ENCODE data around the gene ARHGAP33. TPM values are rescaled to one million over a fixed set of nuclear protein-coding genes. Genes with fewer than 3 reads are reported as not detected.

Gene ARHGAP33, protein sequence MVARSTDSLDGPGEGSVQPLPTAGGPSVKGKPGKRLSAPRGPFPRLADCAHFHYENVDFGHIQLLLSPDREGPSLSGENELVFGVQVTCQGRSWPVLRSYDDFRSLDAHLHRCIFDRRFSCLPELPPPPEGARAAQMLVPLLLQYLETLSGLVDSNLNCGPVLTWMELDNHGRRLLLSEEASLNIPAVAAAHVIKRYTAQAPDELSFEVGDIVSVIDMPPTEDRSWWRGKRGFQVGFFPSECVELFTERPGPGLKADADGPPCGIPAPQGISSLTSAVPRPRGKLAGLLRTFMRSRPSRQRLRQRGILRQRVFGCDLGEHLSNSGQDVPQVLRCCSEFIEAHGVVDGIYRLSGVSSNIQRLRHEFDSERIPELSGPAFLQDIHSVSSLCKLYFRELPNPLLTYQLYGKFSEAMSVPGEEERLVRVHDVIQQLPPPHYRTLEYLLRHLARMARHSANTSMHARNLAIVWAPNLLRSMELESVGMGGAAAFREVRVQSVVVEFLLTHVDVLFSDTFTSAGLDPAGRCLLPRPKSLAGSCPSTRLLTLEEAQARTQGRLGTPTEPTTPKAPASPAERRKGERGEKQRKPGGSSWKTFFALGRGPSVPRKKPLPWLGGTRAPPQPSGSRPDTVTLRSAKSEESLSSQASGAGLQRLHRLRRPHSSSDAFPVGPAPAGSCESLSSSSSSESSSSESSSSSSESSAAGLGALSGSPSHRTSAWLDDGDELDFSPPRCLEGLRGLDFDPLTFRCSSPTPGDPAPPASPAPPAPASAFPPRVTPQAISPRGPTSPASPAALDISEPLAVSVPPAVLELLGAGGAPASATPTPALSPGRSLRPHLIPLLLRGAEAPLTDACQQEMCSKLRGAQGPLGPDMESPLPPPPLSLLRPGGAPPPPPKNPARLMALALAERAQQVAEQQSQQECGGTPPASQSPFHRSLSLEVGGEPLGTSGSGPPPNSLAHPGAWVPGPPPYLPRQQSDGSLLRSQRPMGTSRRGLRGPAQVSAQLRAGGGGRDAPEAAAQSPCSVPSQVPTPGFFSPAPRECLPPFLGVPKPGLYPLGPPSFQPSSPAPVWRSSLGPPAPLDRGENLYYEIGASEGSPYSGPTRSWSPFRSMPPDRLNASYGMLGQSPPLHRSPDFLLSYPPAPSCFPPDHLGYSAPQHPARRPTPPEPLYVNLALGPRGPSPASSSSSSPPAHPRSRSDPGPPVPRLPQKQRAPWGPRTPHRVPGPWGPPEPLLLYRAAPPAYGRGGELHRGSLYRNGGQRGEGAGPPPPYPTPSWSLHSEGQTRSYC
- 28.5 TPM for polyA plus RNA-seq (2013)

DNA sequence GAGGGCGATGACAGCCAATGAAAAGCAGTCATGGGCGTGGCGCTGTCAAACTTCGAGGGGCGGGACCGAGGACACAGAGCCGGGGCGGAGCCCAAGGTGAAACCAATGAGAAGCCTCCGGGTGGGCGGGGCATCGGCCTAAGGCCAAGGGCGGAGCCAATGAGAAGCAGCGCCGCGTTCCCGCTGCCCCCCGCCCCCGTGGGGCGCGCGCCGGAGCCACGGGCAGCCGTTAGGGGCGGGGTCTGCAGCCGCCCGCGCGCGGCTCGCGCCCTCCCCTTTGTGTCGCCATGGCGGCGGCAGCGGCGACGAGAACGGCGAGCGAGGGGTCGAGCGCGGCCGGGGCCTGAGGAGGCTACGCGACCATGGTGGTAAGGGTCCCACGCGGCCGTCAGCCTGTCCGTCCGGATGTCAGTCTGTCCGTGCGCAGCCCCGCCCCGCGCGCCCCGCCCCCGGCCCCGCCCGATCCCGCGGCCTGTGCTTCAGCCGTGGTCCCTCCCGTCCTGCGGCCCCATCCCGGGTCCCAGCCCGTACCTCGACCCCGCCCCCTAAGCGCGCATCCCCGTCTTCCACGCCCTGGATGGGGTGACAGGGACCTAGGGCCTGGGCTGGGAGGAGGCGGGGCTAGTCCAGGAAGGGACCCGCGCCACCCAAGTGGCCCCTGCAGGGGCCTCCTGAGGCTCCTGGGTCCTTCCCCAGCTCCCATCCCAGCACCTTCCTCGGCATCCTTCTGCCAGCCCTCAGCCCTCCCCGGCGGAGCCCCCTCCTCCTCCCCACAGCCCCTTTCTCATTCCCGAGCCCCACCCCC lies at the start of gene ARHGAP33:
Gene ARHGAP33, plus strand, starts transcription at position 267 of the 804 bp plus-strand sequence. Its CDS starts 95 bp downstream, at position 362.
- Histone ChIP-seq H3K4me3 (ENCODE audit: control insufficient read depth in 1 of 7, extremely low read depth in 1 of 7, insufficient read depth in 4 of 7, low read depth in 2 of 7, low read length in 6 of 7) (peak within 1 kb of the TSS; percentile 65 to 87 (median 75)), H3K4me1 (ENCODE audit: control extremely low read depth in 1 of 4, control insufficient read depth in 4 of 4, insufficient read depth in 4 of 4, low read length in 3 of 4) (peaks cover 0 to 17% (median 10%) of the 10 kb centered on the region in 4 experiments), H3K27ac (ENCODE audit: insufficient read depth in 1 of 2, low read depth in 1 of 2, low read length in 2 of 2, poor library complexity in 1 of 2, severe bottlenecking in 2 of 2) (peak within 1 kb of the TSS in 1 of 2 experiments; percentile 49), H3K27me3 (replicated peaks in 2 of 5; ENCODE audit: control insufficient read depth in 4 of 5, insufficient read depth in 5 of 5, low read length in 4 of 5) (no peaks in the 10 kb centered on the region), H3K9me3 (ENCODE audit: control extremely low read depth in 1 of 5, control insufficient read depth in 4 of 5, insufficient read depth in 2 of 5, low read depth in 1 of 5, low read length in 4 of 5) (no peaks in the 10 kb centered on the region), H3K36me3 (ENCODE audit: control insufficient read depth in 4 of 4, insufficient read depth in 4 of 4, low read length in 3 of 4) (peaks cover 4 to 25% (median 16%) of the 10 kb centered on the region in 4 experiments)
- POLR2A ChIA-PET = no interaction called here
- DNase-seq = peak; percentile 96 to 99 (median 97)
- CTCF ChIA-PET = interaction anchor here (1.2 kb wide), 1 partner anchor 12 kb away, joined by 3 read pairs; no protein-coding TSS in a partner anchor
- WGBS (ENCODE audit: insufficient coverage) = 0% methylated on average over 30 of the region's 82 CpGs

DNA sequence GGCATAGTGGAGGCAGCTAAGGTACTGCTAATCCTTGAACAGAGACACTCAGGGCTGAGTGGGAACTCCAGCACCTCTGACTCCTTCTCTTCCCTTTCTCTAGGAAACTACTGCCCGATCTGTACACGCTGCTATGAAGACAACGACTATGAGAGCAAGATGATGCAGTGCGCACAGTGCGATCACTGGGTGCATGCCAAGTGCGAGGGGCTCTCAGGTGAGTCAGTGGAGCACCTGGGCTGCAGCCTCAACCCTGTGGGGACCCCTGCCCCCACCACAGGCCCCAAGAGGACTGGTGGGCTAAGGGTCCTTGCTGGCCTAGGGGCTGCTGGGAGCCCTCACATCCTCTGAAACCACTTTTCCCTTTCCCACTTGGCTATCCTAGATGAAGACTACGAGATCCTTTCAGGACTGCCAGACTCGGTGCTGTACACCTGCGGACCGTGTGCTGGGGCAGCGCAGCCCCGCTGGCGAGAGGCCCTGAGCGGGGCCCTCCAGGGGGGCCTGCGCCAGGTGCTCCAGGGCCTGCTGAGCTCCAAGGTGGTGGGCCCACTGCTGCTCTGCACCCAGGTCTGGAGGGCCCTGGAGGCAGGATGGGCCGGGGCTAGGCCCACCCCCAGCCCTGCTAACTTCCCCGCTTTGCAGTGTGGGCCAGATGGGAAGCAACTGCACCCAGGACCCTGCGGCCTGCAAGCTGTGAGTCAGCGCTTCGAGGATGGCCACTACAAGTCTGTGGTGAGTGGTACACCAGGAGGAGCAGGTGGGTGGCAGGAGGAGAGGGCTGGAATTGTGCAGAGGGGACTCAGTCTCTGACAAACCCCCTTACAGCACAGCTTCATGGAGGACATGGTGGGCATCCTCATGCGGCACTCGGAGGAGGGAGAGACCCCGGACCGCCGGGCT lies 48.1 kb upstream of the ARHGAP33 start:
- Histone ChIP-seq H3K27me3 (replicated peaks in 2 of 5; ENCODE audit: control insufficient read depth in 4 of 5, insufficient read depth in 5 of 5, low read length in 4 of 5) (no peaks in the 10 kb centered on the region), H3K4me3 (ENCODE audit: control insufficient read depth in 1 of 7, extremely low read depth in 1 of 7, insufficient read depth in 4 of 7, low read depth in 2 of 7, low read length in 6 of 7) (no peak overlapping the region), H3K36me3 (ENCODE audit: control insufficient read depth in 4 of 4, insufficient read depth in 4 of 4, low read length in 3 of 4) (peaks cover 12 to 98% (median 87%) of the 10 kb centered on the region in 4 experiments), H3K9me3 (ENCODE audit: control extremely low read depth in 1 of 5, control insufficient read depth in 4 of 5, insufficient read depth in 2 of 5, low read depth in 1 of 5, low read length in 4 of 5) (no peaks in the 10 kb centered on the region), H3K4me1 (ENCODE audit: control extremely low read depth in 1 of 4, control insufficient read depth in 4 of 4, insufficient read depth in 4 of 4, low read length in 3 of 4) (no peaks in the 10 kb centered on the region), H3K27ac (ENCODE audit: insufficient read depth in 1 of 2, low read depth in 1 of 2, low read length in 2 of 2, poor library complexity in 1 of 2, severe bottlenecking in 2 of 2) (no peak overlapping the region)
- ChIA-PET POLR2A (interaction anchor here (0.8 kb wide), 1 partner anchor 86 kb away, joined by 3 read pairs; the partner anchor contains the start of gene ETV2), CTCF (interaction anchor here (1.6 kb wide), 1 partner anchor 9 kb away, joined by 5 read pairs; no protein-coding TSS in a partner anchor)
- no peak for DNase-seq
- 98% methylated on average over 21 of the region's 25 CpGs for WGBS (ENCODE audit: insufficient coverage)

DNA sequence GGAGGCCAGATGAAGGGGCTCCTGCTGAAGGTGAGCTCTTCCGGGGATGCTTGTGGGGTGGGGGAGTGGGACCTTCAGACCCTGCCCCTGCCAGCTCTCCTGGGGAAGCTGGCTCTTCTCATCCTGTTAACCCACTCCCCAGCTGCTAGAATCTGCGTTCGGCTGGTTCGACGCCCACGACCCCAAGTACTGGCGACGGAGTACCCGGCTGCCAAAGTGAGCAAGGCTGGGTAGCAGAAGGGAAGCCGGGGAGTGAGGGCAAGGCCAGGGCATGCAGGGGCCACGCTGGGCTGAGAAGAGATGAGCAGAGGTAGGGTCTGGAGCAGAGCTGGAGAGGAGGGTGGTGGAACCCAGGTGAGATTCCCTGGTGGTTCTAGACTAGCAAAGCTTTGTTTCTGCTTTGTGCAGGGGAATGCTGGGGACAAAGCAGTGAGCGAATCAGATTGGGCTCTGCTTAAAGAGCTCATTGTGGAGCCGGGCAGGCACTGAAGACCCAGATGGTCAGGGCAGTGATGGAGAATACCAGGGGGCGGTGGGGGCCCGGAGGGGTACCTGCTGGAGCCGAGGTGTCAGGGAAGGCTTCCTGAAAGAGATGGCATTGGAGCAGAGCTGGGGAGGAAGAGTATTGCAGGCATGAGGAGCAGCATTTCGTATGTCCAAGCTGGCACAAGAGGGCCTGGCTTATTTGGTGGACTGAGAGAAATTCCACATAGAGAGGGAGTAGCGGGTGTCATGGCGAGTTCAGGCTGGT lies 47.2 kb upstream of the ARHGAP33 start:
- 98% methylated on average over 19 of the region's 19 CpGs for WGBS (ENCODE audit: insufficient coverage)
- Histone ChIP-seq H3K9me3 (ENCODE audit: control extremely low read depth in 1 of 5, control insufficient read depth in 4 of 5, insufficient read depth in 2 of 5, low read depth in 1 of 5, low read length in 4 of 5) (no peaks in the 10 kb centered on the region), H3K36me3 (ENCODE audit: control insufficient read depth in 4 of 4, insufficient read depth in 4 of 4, low read length in 3 of 4) (peaks cover 12 to 96% (median 83%) of the 10 kb centered on the region in 4 experiments), H3K27ac (ENCODE audit: insufficient read depth in 1 of 2, low read depth in 1 of 2, low read length in 2 of 2, poor library complexity in 1 of 2, severe bottlenecking in 2 of 2) (no peak overlapping the region), H3K4me1 (ENCODE audit: control extremely low read depth in 1 of 4, control insufficient read depth in 4 of 4, insufficient read depth in 4 of 4, low read length in 3 of 4) (no peaks in the 10 kb centered on the region), H3K27me3 (replicated peaks in 2 of 5; ENCODE audit: control insufficient read depth in 4 of 5, insufficient read depth in 5 of 5, low read length in 4 of 5) (no peaks in the 10 kb centered on the region), H3K4me3 (ENCODE audit: control insufficient read depth in 1 of 7, extremely low read depth in 1 of 7, insufficient read depth in 4 of 7, low read depth in 2 of 7, low read length in 6 of 7) (no peak overlapping the region)
- CTCF ChIA-PET = interaction anchor here (1.0 to 1.6 kb wide), 2 partner anchors 9 to 10 kb away, joined by 4 to 5 read pairs; no protein-coding TSS in a partner anchor
- POLR2A ChIA-PET = interaction anchor here (0.8 kb wide), 1 partner anchor 86 kb away, joined by 3 read pairs; the partner anchor contains the start of gene ETV2
- no peak for DNase-seq

DNA sequence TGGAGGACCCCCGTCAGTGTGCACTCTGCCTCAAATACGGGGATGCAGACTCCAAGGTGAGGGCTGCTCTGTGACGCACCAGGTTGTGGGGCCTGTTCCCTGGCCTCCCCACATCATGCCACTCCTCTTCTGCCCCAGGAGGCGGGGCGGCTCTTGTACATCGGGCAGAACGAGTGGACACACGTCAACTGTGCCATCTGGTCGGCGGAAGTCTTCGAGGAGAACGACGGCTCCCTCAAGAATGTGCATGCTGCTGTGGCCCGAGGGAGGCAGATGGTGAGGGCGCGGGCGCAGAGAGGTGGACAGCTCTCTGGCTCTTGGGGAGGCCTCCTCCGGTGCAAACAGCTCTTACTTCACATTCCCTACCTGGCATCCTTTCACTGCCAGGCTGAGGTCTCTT lies 46.3 kb upstream of the ARHGAP33 start:
- ChIA-PET CTCF (interaction anchor here (1.0 to 1.6 kb wide), 2 partner anchors 8 to 11 kb away, joined by 4 to 5 read pairs; no protein-coding TSS in a partner anchor), POLR2A (no interaction called here)

DNA sequence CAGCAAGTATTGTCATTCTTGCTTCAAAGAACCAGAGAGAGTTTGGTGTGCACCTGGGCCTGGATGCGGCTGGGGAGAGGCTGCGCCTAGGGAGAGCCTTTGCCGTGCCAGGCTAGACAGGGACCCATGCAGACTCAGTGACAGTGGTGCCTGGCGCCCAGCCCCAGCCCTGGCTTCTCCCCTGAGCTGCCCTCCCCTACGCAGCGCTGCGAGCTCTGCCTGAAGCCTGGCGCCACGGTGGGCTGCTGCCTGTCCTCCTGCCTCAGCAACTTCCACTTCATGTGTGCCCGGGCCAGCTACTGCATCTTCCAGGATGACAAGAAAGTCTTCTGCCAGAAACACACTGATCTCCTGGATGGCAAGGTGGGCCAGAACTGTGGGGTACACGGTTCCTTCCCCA lies 45.6 kb upstream of the ARHGAP33 start:
- CTCF ChIA-PET = interaction anchor here (0.5 kb wide), 1 partner anchor 59 kb away, joined by 3 read pairs; no protein-coding TSS in a partner anchor
- POLR2A ChIA-PET = no interaction called here
- 98% methylated on average over 10 of the region's 11 CpGs for WGBS (ENCODE audit: insufficient coverage)

More for the DNA sequence above, 46.3 kb upstream of the ARHGAP33 start:
- Histone ChIP-seq H3K27ac (ENCODE audit: insufficient read depth in 1 of 2, low read depth in 1 of 2, low read length in 2 of 2, poor library complexity in 1 of 2, severe bottlenecking in 2 of 2) (no peak overlapping the region), H3K9me3 (ENCODE audit: control extremely low read depth in 1 of 5, control insufficient read depth in 4 of 5, insufficient read depth in 2 of 5, low read depth in 1 of 5, low read length in 4 of 5) (no peaks in the 10 kb centered on the region), H3K4me3 (ENCODE audit: control insufficient read depth in 1 of 7, extremely low read depth in 1 of 7, insufficient read depth in 4 of 7, low read depth in 2 of 7, low read length in 6 of 7) (no peak overlapping the region), H3K4me1 (ENCODE audit: control extremely low read depth in 1 of 4, control insufficient read depth in 4 of 4, insufficient read depth in 4 of 4, low read length in 3 of 4) (no peaks in the 10 kb centered on the region), H3K27me3 (replicated peaks in 2 of 5; ENCODE audit: control insufficient read depth in 4 of 5, insufficient read depth in 5 of 5, low read length in 4 of 5) (no peaks in the 10 kb centered on the region), H3K36me3 (ENCODE audit: control insufficient read depth in 4 of 4, insufficient read depth in 4 of 4, low read length in 3 of 4) (peaks cover 12 to 95% (median 82%) of the 10 kb centered on the region in 4 experiments)
- 96% methylated on average over 18 of the region's 18 CpGs for WGBS (ENCODE audit: insufficient coverage)
- no peak for DNase-seq

More for the DNA sequence above, 45.6 kb upstream of the ARHGAP33 start:
- DNase-seq = no peak
- Histone ChIP-seq H3K4me1 (ENCODE audit: control extremely low read depth in 1 of 4, control insufficient read depth in 4 of 4, insufficient read depth in 4 of 4, low read length in 3 of 4) (no peaks in the 10 kb centered on the region), H3K27ac (ENCODE audit: insufficient read depth in 1 of 2, low read depth in 1 of 2, low read length in 2 of 2, poor library complexity in 1 of 2, severe bottlenecking in 2 of 2) (no peak overlapping the region), H3K9me3 (ENCODE audit: control extremely low read depth in 1 of 5, control insufficient read depth in 4 of 5, insufficient read depth in 2 of 5, low read depth in 1 of 5, low read length in 4 of 5) (no peaks in the 10 kb centered on the region), H3K4me3 (ENCODE audit: control insufficient read depth in 1 of 7, extremely low read depth in 1 of 7, insufficient read depth in 4 of 7, low read depth in 2 of 7, low read length in 6 of 7) (no peak overlapping the region), H3K27me3 (replicated peaks in 2 of 5; ENCODE audit: control insufficient read depth in 4 of 5, insufficient read depth in 5 of 5, low read length in 4 of 5) (no peaks in the 10 kb centered on the region), H3K36me3 (ENCODE audit: control insufficient read depth in 4 of 4, insufficient read depth in 4 of 4, low read length in 3 of 4) (peaks cover 15 to 95% (median 82%) of the 10 kb centered on the region in 4 experiments)
